Adrenal gland (tissue), 12 donors: ENCODE data around the gene RHPN2. TPM values are rescaled to one million over a fixed set of nuclear protein-coding genes. Genes with fewer than 3 reads are reported as not detected.
A peak's percentile ranks its signal among the peaks of the same experiment; 100 is the strongest.

Experiments
- DNase-seq, 7 donors: peaks; one replicate each; pipeline ENCODE4 v3.0.0-alpha.2; 2019 to 2020
- H3K27ac ChIP-seq, 5 donors: fragments of 200-600 bp; sonication (generic) in 4 of 5; 1 replicate in 3 of 5; 2 replicates in 2 of 5; pipeline versions ENCODE4 v1.5.1 to v1.8.0; 2016 to 2020; ENCODE audit warnings: mild to moderate bottlenecking in 1 of 5
- H3K27me3 ChIP-seq: fragments of 200-600 bp; 2 replicates; pipeline ENCODE4 v1.8.0; 2021
- H3K36me3 ChIP-seq, 2 donors: fragments of 200-600 bp; replicated peaks in 1 of 2; 1 replicate in 1 of 2; 2 replicates in 1 of 2; pipeline versions ENCODE4 v1.5.1 to v1.8.0; 2018 to 2022
- H3K4me1 ChIP-seq, 2 donors: fragments of 200-600 bp; replicated peaks in 1 of 2; 1 replicate in 1 of 2; 2 replicates in 1 of 2; pipeline versions ENCODE4 v1.5.1 to v1.8.0; 2018 to 2021
- H3K4me3 ChIP-seq, 4 donors: fragments of 200-600 bp; sonication (generic) in 3 of 4; one replicate each; pipeline ENCODE4 v1.5.1; 2016 to 2018
- H3K9me3 ChIP-seq, 3 donors: fragments of 200-600 bp; sonication (generic) in 1 of 3; replicated peaks in 1 of 3; 1 replicate in 2 of 3; 2 replicates in 1 of 3; pipeline versions ENCODE4 v1.5.1 to v1.8.0; 2016 to 2021
- CTCF ChIP-seq, 6 experiments: fragments of 450-650 bp in 4 of 6; fragments of 200-600 bp in 2 of 6; sonication (generic) in 1 of 6; IDR thresholded peaks; 1 replicate in 5 of 6; 2 replicates in 1 of 6; pipeline versions ENCODE4 v1.5.1 to v1.8.0; 2016 to 2021; ENCODE audit warnings: antibody characterized with exemption in 6 of 6, mild to moderate bottlenecking in 2 of 6, moderate library complexity in 1 of 6
- POLR2A ChIP-seq, 2 donors: fragments of 450-650 bp; IDR thresholded peaks; one replicate each; pipeline ENCODE4 v1.6.1; 2017; ENCODE audit warnings: antibody characterized with exemption in 2 of 2, mild to moderate bottlenecking in 2 of 2, moderate library complexity in 1 of 2
- WGBS, 4 donors: extraction: QIAGEN DNeasy Blood & Tissue Kit in 2 of 4; methylation state at CpG; one replicate each; pipeline versions ENCODE4 v1.1.5 to v1.1.7; 2013 to 2017; 5-methylcytosine and 5-hydroxymethylcytosine counted together
- intact Hi-C, 2 donors: fragments of 100-400 bp; cut with DNase I; formaldehyde crosslinking; loops; one replicate each; pipeline versions ENCODE4 v1.14.1 to v1.15.0; 2022 to 2023
- polyA plus RNA-seq, 3 donors: library from polyadenylated mRNA; stranded (reverse); fragments of 200-250 nt in 2 of 3; fragments of 350-450 nt in 1 of 3; fragmentation: Illumina TruSeq in 1 of 3; extraction: RNeasy Lipid Tissue Mini Kit (QIAGEN cat#74804) in 1 of 3; gene quantifications; one replicate each; pipeline ENCODE4 v1.2.3, GENCODE V29; 2013 to 2014
- total RNA-seq, 9 donors: library from RNA; depleted of rRNA in 4 of 9; stranded (reverse); fragments of >200 nt in 4 of 9; fragments of 120-200 nt in 1 of 9; fragmentation: NEBNext Ultra II Directional in 1 of 9; extraction: Animal tissue kit (Norgen Biotek cat#: 25700) in 1 of 9; gene quantifications; one replicate each; pipeline versions ENCODE4 v1.1.0 to v1.2.4, GENCODE V29; 2013 to 2023
- donor health status: healthy with polysubstance abuse.
- donor health status: Bipolar disorder and iron deficiency.
- donor health status: DM: yes; HTN: yes; CAD: no.
- donor health status: DM: no; HTN: no; CAD: no.
- donor health status: DM: no; HTN: no; CAD: no.
- donor health status: DM: yes; HTN: yes; CAD: no.

Gene RHPN2
- total and polyA plus RNA-seq, 12 donors, result 0.52 to 1.3 (median 1.0) TPM; not detected in 1

GRCh38 chr19:33089010-33089409 is 24.3 kb upstream of the RHPN2 start:
- Histone ChIP-seq H3K9me3 (no peaks in the 10 kb centered on the region), H3K4me1 (no peaks in the 10 kb centered on the region), H3K36me3 (peaks cover 0 to 57% of the 10 kb centered on the region in 2 donors), H3K4me3 (no peak overlapping the region), H3K27ac (no peak overlapping the region), H3K27me3 (no peaks in the 10 kb centered on the region)
- no peak for DNase-seq
- WGBS, 4 donors, result 85 to 92% (median 90%) methylated on average over 3 of the region's 3 CpGs
- TF ChIP-seq CTCF (IDR thresholded peaks at IDR 0.05), result no peak
- intact Hi-C loops, result loop anchor here in 1 of 2 donors (10.0 kb wide), 1 partner anchor 114 kb away; the partner anchor contains the start of genes CEP89 and FAAP24

- H3K4me1 ChIP-seq, result peaks cover under 1 to 7% of the 10 kb centered on the region in 2 donors
- no peaks in the 10 kb centered on the region for H3K9me3 ChIP-seq
- WGBS, 4 donors, result 76 to 84% (median 80%) methylated on average over 1 of the region's 1 CpG
- no peak overlapping the region for H3K27ac ChIP-seq
- TF ChIP-seq POLR2A (IDR thresholded peaks at IDR 0.05) (no peak), CTCF (IDR thresholded peaks at IDR 0.05) (no peak)
- intact Hi-C loops, result loop anchor here in 1 of 2 donors (10.0 kb wide), 1 partner anchor 112 kb away; the partner anchor contains the start of genes CEP89 and FAAP24
- peaks cover 0 to 36% of the 10 kb centered on the region in 2 donors for H3K36me3 ChIP-seq
- DNase-seq, result no peak
- H3K27me3 ChIP-seq, result no peaks in the 10 kb centered on the region
- H3K4me3 ChIP-seq, result no peak overlapping the region
These were observed 22.3 kb upstream of the RHPN2 start for GRCh38 chr19:33086955-33087354.

GRCh38 chr19:33085570-33086128 is 21.0 kb upstream of the RHPN2 start:
- H3K27me3 ChIP-seq, result no peaks in the 10 kb centered on the region
- no peak overlapping the region for H3K4me3 ChIP-seq
- WGBS, 4 donors, result 85 to 100% (median 93%) methylated on average over 2 to 3 of the region's 3 CpGs; no CpG with 5 or more reads in 1 of the 4 donors
- intact Hi-C loops, result loop anchor here in 1 of 2 donors (10.0 kb wide), 1 partner anchor 111 kb away; the partner anchor contains the start of genes CEP89 and FAAP24
- H3K27ac ChIP-seq, result no peak overlapping the region
- peaks cover 6 to 12% of the 10 kb centered on the region in 2 donors for H3K4me1 ChIP-seq
- DNase-seq, result no peak
- no peaks in the 10 kb centered on the region for H3K9me3 ChIP-seq
- TF ChIP-seq POLR2A (IDR thresholded peaks at IDR 0.05) (no peak), CTCF (IDR thresholded peaks at IDR 0.05) (no peak)
- H3K36me3 ChIP-seq, result peaks cover 0 to 25% of the 10 kb centered on the region in 2 donors

GRCh38 chr19:33080761-33081681 is 16.3 kb upstream of the RHPN2 start, which contains the start of gene GPATCH1:
GPATCH1 (plus strand) TSS chr19:33081181; CDS start chr19:33081194, 13 bp downstream.
- Histone ChIP-seq H3K27ac (peak within 1 kb of the TSS in 4 of 5 donors; percentile 19 to 85 (median 60)), H3K4me1 (peaks cover 6 to 12% of the 10 kb centered on the region in 2 donors), H3K36me3 (no peaks in the 10 kb centered on the region), H3K4me3 (peak within 1 kb of the TSS; percentile 57 to 87 (median 70)), H3K9me3 (no peaks in the 10 kb centered on the region), H3K27me3 (no peaks in the 10 kb centered on the region)
- TF ChIP-seq CTCF (IDR thresholded peaks at IDR 0.05), result no peak
- no peak for TF ChIP-seq POLR2A (IDR thresholded peaks at IDR 0.05)
- intact Hi-C loops, result loop anchor here in 1 of 2 donors (10.0 kb wide), 1 partner anchor 106 kb away; the partner anchor contains the start of genes CEP89 and FAAP24
- WGBS, 4 donors, result 0 to 1% (median 1%) methylated on average over 26 to 62 of the region's 62 CpGs
- DNase-seq, result peak; percentile 84 to 91 (median 90)
